Measurements from ENCODE around the gene RAPGEFL1.

- TF ChIP-seq ZBTB33 (IDR thresholded peaks at IDR 0.05) (no peak), PAX5 (IDR thresholded peaks at IDR 0.05; ENCODE audit: borderline replicate concordance, low read depth, low read length) (peak; percentile 19; the same call in 1 of the 2 replicates), CTCF (IDR thresholded peaks at IDR 0.05 in 2 of 3, conservative IDR thresholded peaks at IDR 0.05 in 1 of 3; ENCODE audit: control insufficient read depth in 2 of 3, extremely low read depth in 1 of 3, insufficient read depth in 1 of 3, low read depth in 3 of 3, low read length in 3 of 3) (peak; percentile 33 to 45 (median 37); a peak in 4 of 6 replicates)
Observed at GRCh38 chr17:40218740-40219593, 41.7 kb downstream of the RAPGEFL1 start, which contains the start of gene WIPF2.
